Astrocyte (in vitro differentiated cells and primary cell): ENCODE data around the gene ADAM8.

Experiments
- EZH2 ChIP-seq: IDR thresholded peaks from 2 replicates; pipeline ENCODE4 v1.6.1; 2012; ENCODE audit warnings: mild to moderate bottlenecking, low read length, inconsistent platforms; ENCODE audit not compliant: insufficient read depth
- TF ChIP-seq, protein P1 (sequence below): IDR thresholded peaks from 2 replicates; pipeline ENCODE4 v1.5.1; 2011; ENCODE audit warnings: low read depth, mild to moderate bottlenecking, inconsistent platforms, low read length, moderate library complexity; ENCODE audit not compliant: insufficient read depth

DNA sequence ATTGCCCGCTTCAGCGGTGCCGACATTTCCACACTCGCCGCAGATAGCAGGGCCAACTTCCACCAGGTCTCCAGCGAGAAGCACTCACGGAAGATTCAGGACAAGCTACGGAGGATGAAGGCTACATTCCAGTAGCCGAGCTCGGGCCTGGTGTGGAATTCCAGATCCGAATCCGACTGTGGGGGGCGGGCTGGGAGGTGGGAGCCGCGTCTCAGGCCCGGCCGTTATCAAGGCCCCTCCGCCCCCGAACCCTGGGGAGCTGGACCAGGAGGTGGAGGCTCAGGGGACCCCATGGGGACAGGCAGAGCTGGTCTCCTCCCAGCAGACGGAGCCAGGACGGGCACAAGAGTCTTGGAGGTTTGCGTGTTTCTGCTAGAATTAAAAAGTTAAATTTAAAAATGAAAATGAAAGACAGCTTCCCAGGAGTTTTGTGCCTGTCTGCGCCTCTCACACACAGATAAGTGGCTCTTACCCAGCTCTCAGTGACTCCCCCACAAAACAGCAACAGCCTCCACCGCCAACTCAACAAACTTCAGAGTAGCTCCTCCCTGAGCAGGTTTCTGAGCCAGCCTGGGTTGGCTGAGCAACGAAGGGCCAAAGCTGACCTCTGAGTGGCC lies 51.8 kb downstream of the ADAM8 start:
- no peak for TF ChIP-seq EZH2
- TF ChIP-seq, protein P1, sequence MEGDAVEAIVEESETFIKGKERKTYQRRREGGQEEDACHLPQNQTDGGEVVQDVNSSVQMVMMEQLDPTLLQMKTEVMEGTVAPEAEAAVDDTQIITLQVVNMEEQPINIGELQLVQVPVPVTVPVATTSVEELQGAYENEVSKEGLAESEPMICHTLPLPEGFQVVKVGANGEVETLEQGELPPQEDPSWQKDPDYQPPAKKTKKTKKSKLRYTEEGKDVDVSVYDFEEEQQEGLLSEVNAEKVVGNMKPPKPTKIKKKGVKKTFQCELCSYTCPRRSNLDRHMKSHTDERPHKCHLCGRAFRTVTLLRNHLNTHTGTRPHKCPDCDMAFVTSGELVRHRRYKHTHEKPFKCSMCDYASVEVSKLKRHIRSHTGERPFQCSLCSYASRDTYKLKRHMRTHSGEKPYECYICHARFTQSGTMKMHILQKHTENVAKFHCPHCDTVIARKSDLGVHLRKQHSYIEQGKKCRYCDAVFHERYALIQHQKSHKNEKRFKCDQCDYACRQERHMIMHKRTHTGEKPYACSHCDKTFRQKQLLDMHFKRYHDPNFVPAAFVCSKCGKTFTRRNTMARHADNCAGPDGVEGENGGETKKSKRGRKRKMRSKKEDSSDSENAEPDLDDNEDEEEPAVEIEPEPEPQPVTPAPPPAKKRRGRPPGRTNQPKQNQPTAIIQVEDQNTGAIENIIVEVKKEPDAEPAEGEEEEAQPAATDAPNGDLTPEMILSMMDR = no peak
